Neuronal stem cell (in vitro differentiated cells): ENCODE measurements around the gene C14orf132.

ENCODE experiments used
- DNase-seq: peaks from one replicate; pipeline ENCODE4 v3.0.0-alpha.2; 2013; ENCODE audit warnings: low spot score
- H2AFZ ChIP-seq: one replicate; pipeline ENCODE4 v1.6.1; 2013; ENCODE audit warnings: mild to moderate bottlenecking, low read length, inconsistent platforms
- H2AK5ac ChIP-seq: 2 replicates; pipeline ENCODE4 v1.6.1; 2013; ENCODE audit warnings: low read depth, mild to moderate bottlenecking, inconsistent platforms, low read length, moderate library complexity, mixed read lengths
- H2BK120ac ChIP-seq: 2 replicates; pipeline ENCODE4 v1.6.1; 2013; ENCODE audit warnings: low read depth, mild to moderate bottlenecking, inconsistent platforms, low read length, moderate library complexity, mixed read lengths
- H2BK12ac ChIP-seq: one replicate; pipeline ENCODE4 v1.6.1; 2013; ENCODE audit warnings: low read length, inconsistent platforms
- H2BK15ac ChIP-seq: 2 replicates; pipeline ENCODE4 v1.6.1; 2013; ENCODE audit warnings: mild to moderate bottlenecking, low read length, inconsistent platforms, mixed read lengths
- H2BK5ac ChIP-seq: one replicate; pipeline ENCODE4 v1.6.1; 2013; ENCODE audit warnings: inconsistent platforms, mild to moderate bottlenecking, low read length, moderate library complexity
- H3K14ac ChIP-seq: one replicate; pipeline ENCODE4 v1.6.1; 2013; ENCODE audit warnings: low read length, inconsistent platforms
- H3K18ac ChIP-seq: 2 replicates; pipeline ENCODE4 v1.6.1; 2013; ENCODE audit warnings: low read length, inconsistent platforms
- H3K23ac ChIP-seq: 2 replicates; pipeline ENCODE4 v1.6.1; 2013; ENCODE audit warnings: low read depth, mild to moderate bottlenecking, mixed read lengths, low read length, inconsistent platforms; ENCODE audit not compliant: poor library complexity
- H3K27ac ChIP-seq: replicated peaks from 3 replicates; pipeline ENCODE4 v1.5.1; 2013; ENCODE audit warnings: low read length, inconsistent platforms
- H3K27me3 ChIP-seq, 3 experiments: 2 replicates each; pipeline ENCODE4 v1.6.1; 2013; ENCODE audit warnings: low read length in 3 of 3, mild to moderate bottlenecking in 2 of 3, inconsistent platforms in 1 of 3, low read depth in 1 of 3, mixed read lengths in 1 of 3, moderate library complexity in 1 of 3; ENCODE audit not compliant: control insufficient read depth in 3 of 3, insufficient read depth in 3 of 3
- H3K36me3 ChIP-seq, 2 donors: replicated peaks in 1 of 2; 2 replicates each; pipeline ENCODE4 v1.6.1; 2013; ENCODE audit warnings: low read length in 2 of 2; ENCODE audit not compliant: control insufficient read depth in 2 of 2, insufficient read depth in 2 of 2
- H3K4ac ChIP-seq: 2 replicates; pipeline ENCODE4 v1.6.1; 2013; ENCODE audit warnings: inconsistent platforms, mild to moderate bottlenecking, low read length, moderate library complexity
- H3K4me1 ChIP-seq, 2 donors: 1 replicate in 1 of 2; 2 replicates in 1 of 2; pipeline ENCODE4 v1.6.1; 2013; ENCODE audit warnings: low read length in 2 of 2, low read depth in 1 of 2; ENCODE audit not compliant: control insufficient read depth in 2 of 2, insufficient read depth in 1 of 2
- H3K4me2 ChIP-seq: one replicate; pipeline ENCODE4 v1.6.1; 2013; ENCODE audit warnings: mild to moderate bottlenecking, low read length, inconsistent platforms; ENCODE audit not compliant: insufficient read depth, poor library complexity, severe bottlenecking
- H3K4me3 ChIP-seq, 2 donors: 2 replicates each; pipeline ENCODE4 v1.5.1; 2013; ENCODE audit warnings: low read length in 2 of 2, mild to moderate bottlenecking in 2 of 2, inconsistent platforms in 1 of 2, moderate library complexity in 1 of 2
- H3K79me1 ChIP-seq: one replicate; pipeline ENCODE4 v1.6.1; 2013; ENCODE audit warnings: low read depth, mild to moderate bottlenecking, inconsistent platforms, low read length, moderate library complexity
- H3K9ac ChIP-seq: one replicate; pipeline ENCODE4 v1.6.1; 2013; ENCODE audit warnings: mild to moderate bottlenecking, low read depth, low read length, inconsistent platforms; ENCODE audit not compliant: poor library complexity
- H3K9me3 ChIP-seq, 2 donors: replicated peaks in 1 of 2; 2 replicates each; pipeline versions ENCODE3 to v1.6.1; 2013; ENCODE audit warnings: low read length in 2 of 2, mild to moderate bottlenecking in 2 of 2, inconsistent platforms in 1 of 2, low read depth in 1 of 2, mixed read lengths in 1 of 2, moderate library complexity in 1 of 2; ENCODE audit not compliant: control insufficient read depth in 2 of 2, insufficient read depth in 1 of 2
- H4K8ac ChIP-seq: one replicate; pipeline ENCODE4 v1.6.1; 2013; ENCODE audit warnings: low read depth, mild to moderate bottlenecking, inconsistent platforms, low read length, moderate library complexity
- H4K91ac ChIP-seq: one replicate; pipeline ENCODE4 v1.6.1; 2013; ENCODE audit warnings: low read length, low read depth, mild to moderate bottlenecking, inconsistent platforms; ENCODE audit not compliant: poor library complexity
- WGBS, 2 donors: extraction: QIAGEN DNeasy Blood & Tissue Kit; methylation state at CpG; one replicate each; pipeline ENCODE4 v1.1.7; 2013; ENCODE audit warnings: missing lambda C conversion rate in 2 of 2, mixed read lengths in 1 of 2; ENCODE audit not compliant: insufficient read length in 2 of 2, insufficient replicate concordance in 1 of 2; ENCODE audit errors: extremely low coverage in 2 of 2; 5-methylcytosine and 5-hydroxymethylcytosine counted together

C14orf132 gene

GRCh38 chr14:96094656-96095055 is 55.5 kb downstream of the C14orf132 start:
- Histone ChIP-seq H3K4ac (no peak overlapping the region), H2BK15ac (no peak overlapping the region), H4K91ac (no peak overlapping the region), H2BK12ac (no peak overlapping the region), H2BK120ac (no peak overlapping the region), H3K36me3 (peaks cover 0 to 12% of the 10 kb centered on the region in 2 donors), H2BK5ac (no peak overlapping the region), H2AFZ (no peak overlapping the region), H4K8ac (no peak overlapping the region), H3K27ac (no peak overlapping the region), H3K14ac (no peak overlapping the region), H3K9me3 (no peaks in the 10 kb centered on the region), H3K4me2 (no peak overlapping the region), H3K18ac (no peak overlapping the region), H3K4me1 (peaks cover 3 to 4% of the 10 kb centered on the region in 2 donors), H2AK5ac (no peak overlapping the region), H3K9ac (no peak overlapping the region), H3K4me3 (no peak overlapping the region), H3K23ac (no peak overlapping the region), H3K79me1 (no peaks in the 10 kb centered on the region), H3K27me3 (no peaks in the 10 kb centered on the region)
- no peak for DNase-seq
- no CpG with 5 or more reads among the region's 5 CpGs for WGBS, 2 donors

- Histone ChIP-seq H3K18ac (no peak overlapping the region), H4K8ac (no peak overlapping the region), H3K4me3 (no peak overlapping the region), H2AK5ac (no peak overlapping the region), H3K9me3 (no peaks in the 10 kb centered on the region), H3K23ac (no peak overlapping the region), H3K4ac (no peak overlapping the region), H3K9ac (no peak overlapping the region), H3K4me1 (peaks cover 3 to 4% of the 10 kb centered on the region in 2 donors), H2BK12ac (no peak overlapping the region), H2BK5ac (no peak overlapping the region), H2BK15ac (no peak overlapping the region), H2AFZ (no peak overlapping the region), H3K36me3 (peaks cover 0 to 9% of the 10 kb centered on the region in 2 donors), H3K27ac (no peak overlapping the region), H3K14ac (no peak overlapping the region), H3K79me1 (no peaks in the 10 kb centered on the region), H4K91ac (no peak overlapping the region), H2BK120ac (no peak overlapping the region), H3K27me3 (no peaks in the 10 kb centered on the region), H3K4me2 (no peak overlapping the region)
- no peak for DNase-seq
- no CpG with 5 or more reads among the region's 3 CpGs for WGBS, 2 donors
Observed at GRCh38 chr14:96095058-96095457, 55.9 kb downstream of the C14orf132 start.

GRCh38 chr14:96095581-96096476 is 56.7 kb downstream of the C14orf132 start:
- Histone ChIP-seq H2BK15ac (no peak overlapping the region), H3K27me3 (no peaks in the 10 kb centered on the region), H3K4me3 (no peak overlapping the region), H3K36me3 (peaks cover 0 to 3% of the 10 kb centered on the region in 2 donors), H4K8ac (no peak overlapping the region), H4K91ac (no peak overlapping the region), H3K4me1 (peaks cover 3 to 4% of the 10 kb centered on the region in 2 donors), H3K23ac (no peak overlapping the region), H3K18ac (no peak overlapping the region), H2AFZ (no peak overlapping the region), H3K4me2 (no peak overlapping the region), H3K14ac (no peak overlapping the region), H3K4ac (no peak overlapping the region), H2BK5ac (no peak overlapping the region), H3K79me1 (no peaks in the 10 kb centered on the region), H3K9ac (no peak overlapping the region), H2BK12ac (no peak overlapping the region), H2AK5ac (no peak overlapping the region), H2BK120ac (no peak overlapping the region), H3K9me3 (no peaks in the 10 kb centered on the region), H3K27ac (no peak overlapping the region)
- DNase-seq: no peak
- no CpG with 5 or more reads among the region's 16 CpGs for WGBS, 2 donors
